Fibroblast of lung (primary cell): ENCODE results near the gene TEDDM1. TPM values are rescaled to one million over a fixed set of nuclear protein-coding genes. Genes with fewer than 3 reads are reported as not detected.

ENCODE experiments used
- DNase-seq, 2 donors: peaks; one replicate each; pipeline versions ENCODE4 v3.0.0 to v3.0.0-alpha.2; 2010; ENCODE audit warnings: low read depth in 2 of 2
- H2AFZ ChIP-seq: 2 replicates; pipeline ENCODE4 v1.5.1; 2012; ENCODE audit warnings: low read length, control low read depth, inconsistent platforms
- H3K27ac ChIP-seq: 2 replicates; pipeline ENCODE4 v1.5.1; 2011; ENCODE audit warnings: low read length, control low read depth; ENCODE audit not compliant: insufficient read depth
- H3K27me3 ChIP-seq: 2 replicates; pipeline ENCODE4 v1.5.1; 2011; ENCODE audit warnings: mild to moderate bottlenecking, low read length; ENCODE audit not compliant: control insufficient read depth, insufficient read depth
- H3K36me3 ChIP-seq: 2 replicates; pipeline ENCODE4 v1.5.1; 2011; ENCODE audit warnings: low read length; ENCODE audit not compliant: control insufficient read depth, insufficient read depth
- H3K4me1 ChIP-seq: 2 replicates; pipeline ENCODE4 v1.5.1; 2011; ENCODE audit warnings: low read length; ENCODE audit not compliant: control insufficient read depth, insufficient read depth; ENCODE audit errors: extremely low read depth
- H3K4me2 ChIP-seq: 2 replicates; pipeline ENCODE4 v1.5.1; 2011; ENCODE audit warnings: low read length, control low read depth; ENCODE audit not compliant: insufficient read depth; ENCODE audit errors: extremely low read depth
- H3K4me3 ChIP-seq, 4 experiments: fragments of 200-600 bp in 1 of 4; sonication (generic) in 1 of 4; replicated peaks in 1 of 4; 2 replicates each; pipeline ENCODE4 v1.5.1; 2011 to 2016; ENCODE audit warnings: low read length in 4 of 4, low read depth in 3 of 4, mild to moderate bottlenecking in 3 of 4, control low read depth in 2 of 4, inconsistent platforms in 1 of 4, mixed read lengths in 1 of 4; ENCODE audit not compliant: insufficient read depth in 1 of 4; ENCODE audit errors: control extremely low read depth in 1 of 4
- H3K79me2 ChIP-seq: 2 replicates; pipeline ENCODE4 v1.5.1; 2012; ENCODE audit warnings: mild to moderate bottlenecking, low read length, inconsistent platforms; ENCODE audit not compliant: control insufficient read depth, insufficient read depth
- H3K9ac ChIP-seq: 2 replicates; pipeline ENCODE4 v1.5.1; 2011; ENCODE audit warnings: mild to moderate bottlenecking, low read length, control low read depth; ENCODE audit not compliant: insufficient read depth
- H3K9me3 ChIP-seq: 2 replicates; pipeline ENCODE4 v1.5.1; 2012; ENCODE audit warnings: low read depth, low read length; ENCODE audit not compliant: control insufficient read depth, insufficient read depth
- H4K20me1 ChIP-seq: 2 replicates; pipeline ENCODE4 v1.5.1; 2011; ENCODE audit warnings: low read length; ENCODE audit not compliant: control insufficient read depth, insufficient read depth; ENCODE audit errors: extremely low read depth
- CTCF ChIP-seq, 2 donors: IDR thresholded peaks in 1 of 2; conservative IDR thresholded peaks in 1 of 2; 1 replicate in 1 of 2; 2 replicates in 1 of 2; pipeline ENCODE4 v1.5.1; 2011 to 2012; ENCODE audit warnings: low read length in 2 of 2, control low read depth in 1 of 2, inconsistent platforms in 1 of 2, low read depth in 1 of 2, mild to moderate bottlenecking in 1 of 2
- EZH2 ChIP-seq: IDR thresholded peaks from 2 replicates; pipeline ENCODE4 v1.5.1; 2012; ENCODE audit warnings: low read length, control low read depth, mild to moderate bottlenecking; ENCODE audit errors: missing control alignments
- polyA plus RNA-seq, 2 donors: library from polyadenylated mRNA; depleted of rRNA in 1 of 2; stranded (reverse) in 1 of 2; unstranded in 1 of 2; fragments of >200 nt; gene quantifications; 2 replicates each; pipeline ENCODE4 v1.2.1, GENCODE V29; 2011 to 2012; ENCODE audit warnings: missing spikeins in 1 of 2
- total RNA-seq: library from RNA; depleted of rRNA; stranded (reverse); fragments of >200 nt; gene quantifications from 2 replicates; pipeline ENCODE4 v1.2.1, GENCODE V29; 2014

The TEDDM1 gene
- total and polyA plus RNA-seq, 2 donors (not counting 1 experiment from before 2014, with no cell fraction given) = not detected

GRCh38 chr1:182408435-182409075 lies 8.1 kb upstream of the TEDDM1 start:
- Histone ChIP-seq H3K4me2 (no peak overlapping the region), H3K4me3 (no peak overlapping the region), H4K20me1 (no peaks in the 10 kb centered on the region), H3K36me3 (no peaks in the 10 kb centered on the region), H2AFZ (no peak overlapping the region), H3K9ac (no peak overlapping the region), H3K27me3 (no peaks in the 10 kb centered on the region), H3K4me1 (no peaks in the 10 kb centered on the region), H3K9me3 (no peaks in the 10 kb centered on the region), H3K27ac (no peak overlapping the region), H3K79me2 (no peaks in the 10 kb centered on the region)
- TF ChIP-seq CTCF (conservative IDR thresholded peaks at IDR 0.05 in 1 of 2, IDR thresholded peaks at IDR 0.05 in 1 of 2; ENCODE audit: low read depth in 1 of 2, low read length in 2 of 2) (no peak), EZH2 (no peak)
- DNase-seq = no peak

GRCh38 chr1:182407724-182408123 lies 7.3 kb upstream of the TEDDM1 start:
- no peak for TF ChIP-seq CTCF (conservative IDR thresholded peaks at IDR 0.05 in 1 of 2, IDR thresholded peaks at IDR 0.05 in 1 of 2; ENCODE audit: low read depth in 1 of 2, low read length in 2 of 2)
- TF ChIP-seq EZH2 = no peak
- no peaks in the 10 kb centered on the region for H3K36me3 ChIP-seq

GRCh38 chr1:182406012-182406411 lies 5.5 kb upstream of the TEDDM1 start:
- no peak for DNase-seq
- Histone ChIP-seq H3K27me3 (no peaks in the 10 kb centered on the region), H3K4me1 (no peaks in the 10 kb centered on the region), H4K20me1 (no peaks in the 10 kb centered on the region), H3K4me2 (no peak overlapping the region), H3K79me2 (no peaks in the 10 kb centered on the region), H3K4me3 (no peak overlapping the region), H3K9ac (no peak overlapping the region), H3K27ac (no peak overlapping the region), H3K36me3 (no peaks in the 10 kb centered on the region), H2AFZ (no peak overlapping the region), H3K9me3 (no peaks in the 10 kb centered on the region)
- TF ChIP-seq CTCF (conservative IDR thresholded peaks at IDR 0.05 in 1 of 2, IDR thresholded peaks at IDR 0.05 in 1 of 2; ENCODE audit: low read depth in 1 of 2, low read length in 2 of 2) = no peak
- no peak for TF ChIP-seq EZH2

More at GRCh38 chr1:182407724-182408123, 7.3 kb upstream of the TEDDM1 start:
- DNase-seq = no peak
- no peaks in the 10 kb centered on the region for H3K79me2 ChIP-seq
- H3K9ac ChIP-seq = no peak overlapping the region
- no peak overlapping the region for H3K4me2 ChIP-seq
- H3K4me1 ChIP-seq = no peaks in the 10 kb centered on the region
- H3K27ac ChIP-seq = no peak overlapping the region
- H4K20me1 ChIP-seq = no peaks in the 10 kb centered on the region
- H3K4me3 ChIP-seq = no peak overlapping the region
- no peaks in the 10 kb centered on the region for H3K27me3 ChIP-seq
- no peaks in the 10 kb centered on the region for H3K9me3 ChIP-seq
- no peak overlapping the region for H2AFZ ChIP-seq
